BLaER1 (cell line): ENCODE measurements around the gene NFATC1.

Source experiments
- H3K27ac ChIP-seq: shearing (Covaris generic); formaldehyde crosslinking; 2 replicates; pipeline ENCODE4 v1.8.1; 2022
- H3K27me3 ChIP-seq: shearing (Covaris generic); formaldehyde crosslinking; 2 replicates; pipeline ENCODE4 v1.8.1; 2022
- H3K36me3 ChIP-seq: shearing (Covaris generic); formaldehyde crosslinking; 2 replicates; pipeline ENCODE4 v1.8.1; 2022
- H3K4me1 ChIP-seq: shearing (Covaris generic); formaldehyde crosslinking; 2 replicates; pipeline ENCODE4 v1.8.1; 2022
- H3K4me2 ChIP-seq: shearing (Covaris generic); formaldehyde crosslinking; 2 replicates; pipeline ENCODE4 v1.8.1; 2022
- H3K4me3 ChIP-seq: shearing (Covaris generic); formaldehyde crosslinking; 2 replicates; pipeline ENCODE4 v1.8.1; 2022
- H3K9ac ChIP-seq: shearing (Covaris generic); formaldehyde crosslinking; 2 replicates; pipeline ENCODE4 v1.8.1; 2022
- H3K9me3 ChIP-seq: shearing (Covaris generic); formaldehyde crosslinking; 2 replicates; pipeline ENCODE4 v1.8.1; 2022
- H4K20me1 ChIP-seq: shearing (Covaris generic); formaldehyde crosslinking; 2 replicates; pipeline ENCODE4 v1.8.1; 2022
- Cebpa-rat ChIP-seq: shearing (Covaris generic); IDR thresholded peaks from 2 replicates; pipeline ENCODE4 v1.8.1; 2022

Gene NFATC1

DNA sequence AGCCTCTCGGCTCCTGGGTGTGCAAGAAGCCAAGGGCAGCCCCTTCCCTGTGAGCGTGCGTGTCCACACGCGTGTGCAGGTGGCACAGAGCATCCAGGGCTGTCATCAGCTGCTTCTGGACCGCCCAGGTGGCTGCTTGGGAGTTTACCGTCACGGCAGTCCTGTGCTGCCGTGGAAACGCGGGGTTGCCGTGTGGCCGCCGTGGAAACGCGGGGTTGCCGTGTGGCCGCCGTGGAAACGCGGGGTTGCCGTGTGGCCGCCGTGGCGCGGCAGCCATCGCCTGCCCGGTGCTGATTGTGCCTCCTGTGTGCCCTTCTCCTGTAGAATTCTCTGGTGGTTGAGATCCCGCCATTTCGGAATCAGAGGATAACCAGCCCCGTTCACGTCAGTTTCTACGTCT is 71.4 kb downstream of the NFATC1 start:
- H3K9ac ChIP-seq: peak overlapping the region; percentile 73; the same call in 1 of the 2 replicates
- peak overlapping the region; percentile 84 for H3K27ac ChIP-seq
- H3K4me3 ChIP-seq: no peak overlapping the region
- H3K36me3 ChIP-seq: peaks cover 65% of the 10 kb centered on the region
- H3K9me3 ChIP-seq: no peaks in the 10 kb centered on the region
- TF ChIP-seq Cebpa-rat: no peak
- no peaks in the 10 kb centered on the region for H3K27me3 ChIP-seq
- no peaks in the 10 kb centered on the region for H4K20me1 ChIP-seq
- peaks cover 80% of the 10 kb centered on the region for H3K4me1 ChIP-seq
- H3K4me2 ChIP-seq: peak overlapping the region; percentile 95

- Histone ChIP-seq H3K4me1 (peaks cover 76% of the 10 kb centered on the region), H3K27ac (peak overlapping the region; percentile 62), H3K27me3 (no peaks in the 10 kb centered on the region), H4K20me1 (no peaks in the 10 kb centered on the region), H3K9me3 (no peaks in the 10 kb centered on the region), H3K4me2 (peak overlapping the region; percentile 95), H3K9ac (peak overlapping the region; percentile 29; the same call in 1 of the 2 replicates), H3K36me3 (peaks cover 61% of the 10 kb centered on the region), H3K4me3 (peak overlapping the region; percentile 19; the same call in 1 of the 2 replicates)
- no peak for TF ChIP-seq Cebpa-rat
These were observed 72.5 kb downstream of the NFATC1 start for GRCh38 chr18:79468119-79468789.

DNA sequence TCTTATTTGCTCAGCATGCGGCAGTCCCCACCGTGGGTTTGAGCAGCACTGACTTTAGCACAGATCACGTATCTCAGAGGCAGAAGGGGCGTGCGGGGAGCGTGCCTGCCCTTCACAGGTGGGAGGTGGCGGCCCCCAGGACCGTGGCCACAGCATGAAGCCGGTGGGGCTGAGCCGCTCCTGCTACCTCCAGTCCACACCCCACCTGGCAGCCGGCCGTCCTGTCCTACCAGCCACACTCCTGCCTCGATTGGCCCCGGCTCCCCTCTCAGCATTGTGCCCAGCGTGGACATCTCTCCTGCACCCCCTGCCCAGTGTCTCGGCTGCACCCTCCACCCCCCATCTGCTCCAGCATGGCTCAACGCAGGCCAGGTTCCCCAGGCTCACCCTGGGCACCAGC is 73.6 kb downstream of the NFATC1 start:
- TF ChIP-seq Cebpa-rat: no peak
- H3K36me3 ChIP-seq: peaks cover 59% of the 10 kb centered on the region
- H3K27me3 ChIP-seq: no peaks in the 10 kb centered on the region
- H3K9me3 ChIP-seq: no peaks in the 10 kb centered on the region
- H3K4me3 ChIP-seq: no peak overlapping the region
- no peak overlapping the region for H3K4me2 ChIP-seq
- no peaks in the 10 kb centered on the region for H4K20me1 ChIP-seq
- H3K9ac ChIP-seq: no peak overlapping the region
- peak overlapping the region; percentile 62; the same call in 1 of the 2 replicates for H3K27ac ChIP-seq
- peaks cover 66% of the 10 kb centered on the region for H3K4me1 ChIP-seq

DNA sequence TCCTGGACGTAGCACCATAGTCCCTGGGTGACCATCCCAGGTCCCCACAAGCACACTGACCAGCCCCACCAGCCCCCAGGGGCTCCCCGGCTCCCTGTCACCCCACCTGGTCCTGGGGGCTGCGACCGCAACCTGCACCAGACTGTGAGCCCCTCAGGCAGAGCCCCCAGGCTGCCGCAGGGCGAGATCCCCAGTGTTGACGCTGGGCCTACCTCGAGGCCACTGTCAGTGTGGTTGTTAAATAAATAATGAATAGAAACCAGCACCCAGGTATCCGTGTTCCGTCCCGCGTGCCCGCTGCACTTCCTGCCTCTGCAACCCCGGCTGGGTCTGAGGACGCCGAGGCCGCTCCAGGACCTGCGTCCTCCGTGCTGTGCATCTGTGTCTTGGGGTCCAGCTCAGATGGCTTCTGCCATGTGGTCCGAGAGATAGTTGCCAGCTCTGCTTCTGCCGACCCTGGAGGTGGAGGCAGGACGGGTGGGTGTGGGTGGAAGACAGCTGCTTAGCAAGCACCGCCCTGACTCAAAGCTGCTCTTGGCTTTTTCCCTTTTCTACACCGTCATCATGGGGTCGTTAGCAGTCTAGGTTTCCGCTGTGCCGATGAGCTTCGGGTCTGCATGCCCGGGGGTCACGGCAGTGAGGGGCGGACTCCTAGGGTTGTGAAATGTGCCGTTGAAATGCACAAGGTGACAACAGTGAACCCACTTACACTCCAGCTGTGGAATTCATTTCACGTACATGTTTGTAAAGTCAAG is 74.2 kb downstream of the NFATC1 start:
- no peak overlapping the region for H3K4me3 ChIP-seq
- H3K4me2 ChIP-seq: no peak overlapping the region
- no peaks in the 10 kb centered on the region for H3K9me3 ChIP-seq
- no peak overlapping the region for H3K9ac ChIP-seq
- peaks cover 62% of the 10 kb centered on the region for H3K36me3 ChIP-seq
- H3K4me1 ChIP-seq: peaks cover 59% of the 10 kb centered on the region
- no peaks in the 10 kb centered on the region for H3K27me3 ChIP-seq
- H4K20me1 ChIP-seq: no peaks in the 10 kb centered on the region
- peak overlapping the region; percentile 35; the same call in 1 of the 2 replicates for H3K27ac ChIP-seq
- no peak for TF ChIP-seq Cebpa-rat

DNA sequence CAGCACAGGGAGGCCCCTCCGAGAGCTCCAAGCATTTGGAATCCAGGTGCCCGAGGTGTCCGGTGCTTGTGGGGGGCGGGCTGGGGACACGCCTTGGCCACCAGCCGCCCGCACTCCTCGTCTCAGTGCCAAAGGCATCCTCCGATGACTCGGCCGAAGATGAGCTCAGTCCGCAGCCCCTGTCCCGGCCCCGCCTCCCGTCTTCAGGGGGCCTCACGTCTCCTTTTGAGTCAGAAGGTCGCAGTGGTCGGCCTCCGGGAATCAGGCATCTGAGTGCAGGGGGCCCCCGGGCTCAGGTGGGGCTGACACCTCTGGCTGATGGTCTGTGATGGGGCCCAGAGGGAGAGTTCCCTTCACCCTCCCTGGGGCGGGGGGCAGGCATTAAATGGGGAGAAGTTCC is 74.8 kb downstream of the NFATC1 start:
- Histone ChIP-seq H3K9me3 (no peaks in the 10 kb centered on the region), H3K27me3 (no peaks in the 10 kb centered on the region; the same call in 1 of the 2 replicates), H3K4me1 (peaks cover 54% of the 10 kb centered on the region), H3K9ac (0 out of 2 replicates have a peak overlapping the region, but pooled peaks have one; percentile 10), H3K4me2 (no peak overlapping the region), H3K27ac (no peak overlapping the region), H4K20me1 (no peaks in the 10 kb centered on the region), H3K36me3 (peaks cover 69% of the 10 kb centered on the region), H3K4me3 (no peak overlapping the region)
- no peak for TF ChIP-seq Cebpa-rat

- H3K9ac ChIP-seq: 0 out of 2 replicates have a peak overlapping the region, but pooled peaks have one; percentile 10
- no peak for TF ChIP-seq Cebpa-rat
- H3K4me3 ChIP-seq: no peak overlapping the region
- no peaks in the 10 kb centered on the region for H3K9me3 ChIP-seq
- H3K36me3 ChIP-seq: peaks cover 70% of the 10 kb centered on the region
- no peak overlapping the region for H3K27ac ChIP-seq
- no peaks in the 10 kb centered on the region for H4K20me1 ChIP-seq
- no peaks in the 10 kb centered on the region; the same call in 1 of the 2 replicates for H3K27me3 ChIP-seq
- peaks cover 54% of the 10 kb centered on the region for H3K4me1 ChIP-seq
- H3K4me2 ChIP-seq: no peak overlapping the region
These were observed 75.3 kb downstream of the NFATC1 start for GRCh38 chr18:79471046-79471445.

DNA sequence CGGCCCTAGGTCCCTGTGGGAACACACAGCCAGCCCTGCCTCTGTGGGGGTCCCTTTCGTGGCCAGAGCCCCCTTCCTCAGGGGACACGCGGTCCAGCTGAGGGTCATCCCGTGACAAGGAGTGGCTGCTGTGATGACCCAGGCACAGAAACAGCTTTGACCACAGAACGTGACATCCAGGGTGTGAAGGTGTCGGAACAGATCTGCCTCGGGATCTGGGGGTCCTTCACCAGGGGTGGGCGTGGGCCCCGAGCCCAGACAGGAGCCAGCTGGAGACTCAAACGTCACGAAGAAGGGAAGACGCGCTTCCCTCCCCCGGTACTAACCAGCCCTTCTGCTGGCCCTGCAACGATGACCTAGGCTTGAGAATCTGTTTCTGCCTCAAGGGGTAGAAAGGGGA is 75.9 kb downstream of the NFATC1 start:
- TF ChIP-seq Cebpa-rat: no peak
- Histone ChIP-seq H3K36me3 (peaks cover 70% of the 10 kb centered on the region), H4K20me1 (no peaks in the 10 kb centered on the region), H3K27me3 (no peaks in the 10 kb centered on the region; the same call in 1 of the 2 replicates), H3K27ac (peak overlapping the region; percentile 26; the same call in 1 of the 2 replicates), H3K4me2 (peak overlapping the region; percentile 23; the same call in 1 of the 2 replicates), H3K4me3 (no peak overlapping the region), H3K9me3 (no peaks in the 10 kb centered on the region), H3K9ac (no peak overlapping the region), H3K4me1 (peaks cover 54% of the 10 kb centered on the region)

DNA sequence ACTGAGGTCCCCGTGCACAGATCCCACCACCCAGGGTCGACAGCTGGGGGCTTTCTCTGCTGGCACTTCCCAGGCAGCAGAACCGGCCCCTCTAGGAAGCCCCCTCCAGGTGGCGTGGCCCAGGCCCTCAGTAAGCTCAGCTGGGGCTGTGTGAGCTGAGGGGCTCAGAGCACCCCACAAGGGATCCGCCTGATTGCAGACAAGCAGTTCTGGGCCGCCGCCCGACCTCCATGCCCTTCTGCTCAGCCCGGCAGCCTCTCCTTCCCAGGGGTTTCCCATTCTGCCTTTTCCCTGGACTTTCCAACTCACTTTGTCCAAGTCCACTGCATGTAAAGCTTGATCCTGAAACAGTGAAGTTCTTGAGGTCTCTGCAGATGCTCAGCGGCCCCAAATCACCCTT is 76.4 kb downstream of the NFATC1 start:
- Histone ChIP-seq H3K27ac (peak overlapping the region; percentile 35; the same call in 1 of the 2 replicates), H4K20me1 (no peaks in the 10 kb centered on the region), H3K9me3 (no peaks in the 10 kb centered on the region), H3K4me3 (no peak overlapping the region), H3K27me3 (no peaks in the 10 kb centered on the region; the same call in 1 of the 2 replicates), H3K36me3 (peaks cover 67% of the 10 kb centered on the region), H3K9ac (no peak overlapping the region), H3K4me2 (peak overlapping the region; percentile 23), H3K4me1 (peaks cover 54% of the 10 kb centered on the region)
- TF ChIP-seq Cebpa-rat: no peak

- Histone ChIP-seq H4K20me1 (no peaks in the 10 kb centered on the region), H3K4me3 (no peak overlapping the region), H3K36me3 (peaks cover 60% of the 10 kb centered on the region), H3K4me1 (peaks cover 53% of the 10 kb centered on the region), H3K9me3 (no peaks in the 10 kb centered on the region), H3K27me3 (no peaks in the 10 kb centered on the region; the same call in 1 of the 2 replicates), H3K4me2 (no peak overlapping the region), H3K27ac (peak overlapping the region; percentile 35; the same call in 1 of the 2 replicates), H3K9ac (no peak overlapping the region)
- TF ChIP-seq Cebpa-rat: no peak
These were observed 77.2 kb downstream of the NFATC1 start for GRCh38 chr18:79472946-79473345.
